ENCODE data around the gene RABL2B. TPM values are rescaled to one million over a fixed set of nuclear protein-coding genes. Genes with fewer than 3 reads are reported as not detected.

The RABL2B gene
- total RNA-seq, 4 donors from 2014 or later = 13.3 to 18.8 (median 16.6) TPM

GRCh38 chr22:50723991-50724390 lies 59.4 kb downstream of the RABL2B start:
- TF ChIP-seq, protein P1, sequence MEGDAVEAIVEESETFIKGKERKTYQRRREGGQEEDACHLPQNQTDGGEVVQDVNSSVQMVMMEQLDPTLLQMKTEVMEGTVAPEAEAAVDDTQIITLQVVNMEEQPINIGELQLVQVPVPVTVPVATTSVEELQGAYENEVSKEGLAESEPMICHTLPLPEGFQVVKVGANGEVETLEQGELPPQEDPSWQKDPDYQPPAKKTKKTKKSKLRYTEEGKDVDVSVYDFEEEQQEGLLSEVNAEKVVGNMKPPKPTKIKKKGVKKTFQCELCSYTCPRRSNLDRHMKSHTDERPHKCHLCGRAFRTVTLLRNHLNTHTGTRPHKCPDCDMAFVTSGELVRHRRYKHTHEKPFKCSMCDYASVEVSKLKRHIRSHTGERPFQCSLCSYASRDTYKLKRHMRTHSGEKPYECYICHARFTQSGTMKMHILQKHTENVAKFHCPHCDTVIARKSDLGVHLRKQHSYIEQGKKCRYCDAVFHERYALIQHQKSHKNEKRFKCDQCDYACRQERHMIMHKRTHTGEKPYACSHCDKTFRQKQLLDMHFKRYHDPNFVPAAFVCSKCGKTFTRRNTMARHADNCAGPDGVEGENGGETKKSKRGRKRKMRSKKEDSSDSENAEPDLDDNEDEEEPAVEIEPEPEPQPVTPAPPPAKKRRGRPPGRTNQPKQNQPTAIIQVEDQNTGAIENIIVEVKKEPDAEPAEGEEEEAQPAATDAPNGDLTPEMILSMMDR (IDR thresholded peaks at IDR 0.05) = no peak
- ATAC-seq (ENCODE audit: low FRiP score) (no peak), DNase-seq (ENCODE audit: low spot score) (no peak)

DNA sequence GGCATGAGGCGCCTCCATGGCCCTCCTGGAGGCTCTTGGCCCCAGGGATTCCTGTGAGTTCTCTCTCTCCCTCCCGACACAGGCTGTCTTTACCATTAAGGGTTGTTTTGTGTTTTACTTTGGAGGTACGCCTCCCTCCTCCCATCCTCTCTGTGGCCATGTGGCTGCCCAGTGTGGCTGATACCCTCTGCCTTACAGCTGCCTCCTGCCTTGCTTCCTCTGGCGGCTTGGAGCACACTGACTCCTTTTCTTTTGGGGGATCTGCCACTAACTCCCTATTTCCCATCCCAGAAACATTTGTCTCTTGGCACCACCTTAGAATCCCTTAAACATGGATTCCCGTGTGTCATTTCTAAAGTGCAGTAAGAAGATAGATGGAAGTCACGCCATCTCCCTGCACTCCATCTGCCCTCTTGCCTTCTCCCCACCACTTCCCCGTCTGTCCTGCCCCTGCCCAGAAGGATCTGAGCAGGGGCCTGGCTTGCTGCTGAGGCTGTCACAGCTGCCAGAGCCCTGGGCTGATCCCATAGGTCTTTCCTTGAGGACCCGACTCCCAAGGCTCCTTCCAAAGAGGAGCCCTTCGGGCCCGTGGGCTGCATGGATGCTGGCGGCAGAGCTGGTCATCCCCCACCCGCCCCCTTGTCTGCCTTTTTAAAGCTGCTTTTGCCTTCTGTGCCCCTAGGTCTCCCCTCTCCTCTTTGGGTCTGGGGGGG lies 60.6 kb downstream of the RABL2B start:
- DNase-seq (ENCODE audit: low spot score) = no peak
- ATAC-seq (ENCODE audit: low FRiP score) = no peak
- TF ChIP-seq, protein P1 (IDR thresholded peaks at IDR 0.05) = no peak

- no peak for DNase-seq (ENCODE audit: low spot score)
- ATAC-seq (ENCODE audit: low FRiP score) = no peak
- TF ChIP-seq, protein P1 (IDR thresholded peaks at IDR 0.05) = no peak
These were observed 61.3 kb downstream of the RABL2B start for GRCh38 chr22:50722048-50722701.

DNA sequence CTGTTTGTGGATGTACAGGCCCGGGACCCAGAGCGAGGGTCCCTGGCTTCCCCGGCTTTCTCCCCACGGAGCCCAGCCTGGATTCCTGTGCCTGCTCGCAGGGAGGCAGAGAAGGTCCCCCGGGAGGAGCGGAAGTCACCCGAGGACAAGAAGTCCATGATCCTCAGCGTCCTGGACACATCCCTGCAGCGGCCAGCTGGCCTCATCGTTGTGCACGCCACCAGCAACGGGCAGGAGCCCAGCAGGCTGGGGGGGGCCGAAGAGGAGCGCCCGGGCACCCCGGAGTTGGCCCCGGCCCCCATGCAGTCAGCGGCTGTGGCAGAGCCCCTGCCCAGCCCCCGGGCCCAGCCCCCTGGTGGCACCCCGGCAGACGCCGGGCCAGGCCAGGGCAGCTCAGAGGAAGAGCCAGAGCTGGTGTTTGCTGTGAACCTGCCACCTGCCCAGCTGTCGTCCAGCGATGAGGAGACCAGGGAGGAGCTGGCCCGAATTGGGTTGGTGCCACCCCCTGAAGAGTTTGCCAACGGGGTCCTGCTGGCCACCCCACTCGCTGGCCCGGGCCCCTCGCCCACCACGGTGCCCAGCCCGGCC lies 62.1 kb downstream of the RABL2B start:
- TF ChIP-seq, protein P1 (IDR thresholded peaks at IDR 0.05) = no peak
- no peak for DNase-seq (ENCODE audit: low spot score)
- no peak for ATAC-seq (ENCODE audit: low FRiP score)

DNA sequence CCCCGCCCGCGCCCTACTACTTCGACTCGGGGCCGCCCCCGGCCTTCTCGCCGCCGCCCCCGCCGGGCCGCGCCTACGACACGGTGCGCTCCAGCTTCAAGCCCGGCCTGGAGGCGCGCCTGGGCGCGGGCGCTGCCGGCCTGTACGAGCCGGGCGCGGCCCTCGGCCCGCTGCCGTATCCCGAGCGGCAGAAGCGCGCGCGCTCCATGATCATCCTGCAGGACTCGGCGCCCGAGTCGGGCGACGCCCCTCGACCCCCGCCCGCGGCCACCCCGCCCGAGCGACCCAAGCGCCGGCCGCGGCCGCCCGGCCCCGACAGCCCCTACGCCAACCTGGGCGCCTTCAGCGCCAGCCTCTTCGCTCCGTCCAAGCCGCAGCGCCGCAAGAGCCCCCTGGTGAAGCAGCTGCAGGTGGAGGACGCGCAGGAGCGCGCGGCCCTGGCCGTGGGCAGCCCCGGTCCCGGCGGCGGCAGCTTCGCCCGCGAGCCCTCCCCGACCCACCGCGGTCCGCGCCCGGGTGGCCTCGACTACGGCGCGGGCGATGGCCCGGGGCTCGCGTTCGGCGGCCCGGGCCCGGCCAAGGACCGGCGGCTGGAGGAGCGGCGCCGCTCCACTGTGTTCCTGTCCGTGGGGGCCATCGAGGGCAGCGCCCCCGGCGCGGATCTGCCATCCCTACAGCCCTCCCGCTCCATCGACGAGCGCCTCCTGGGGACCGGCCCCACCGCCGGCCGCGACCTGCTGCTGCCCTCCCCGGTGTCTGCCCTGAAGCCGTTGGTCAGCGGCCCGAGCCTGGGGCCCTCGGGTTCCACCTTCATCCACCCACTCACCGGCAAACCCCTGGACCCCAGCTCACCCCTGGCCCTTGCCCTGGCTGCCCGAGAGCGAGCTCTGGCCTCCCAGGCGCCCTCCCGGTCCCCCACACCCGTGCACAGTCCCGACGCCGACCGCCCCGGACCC lies 62.9 kb downstream of the RABL2B start:
- DNase-seq (ENCODE audit: low spot score) = no peak
- TF ChIP-seq, protein P1 (IDR thresholded peaks at IDR 0.05) = no peak
- ATAC-seq (ENCODE audit: low FRiP score) = no peak

- no peak for DNase-seq (ENCODE audit: low spot score)
- TF ChIP-seq, protein P1 (IDR thresholded peaks at IDR 0.05) = no peak
These were observed 63.6 kb downstream of the RABL2B start for GRCh38 chr22:50719814-50720300.

More at GRCh38 chr22:50719814-50720300, 63.6 kb downstream of the RABL2B start:
- ATAC-seq (ENCODE audit: low FRiP score) = no peak
